RPMI8226 (cell line): ENCODE measurements around the gene CPLX1.
A peak's percentile ranks its signal among the peaks of the same experiment; 100 is the strongest.

Experiments
- DNase-seq: peaks from one replicate; pipeline ENCODE4 v3.0.0-alpha.2; 2015

Gene CPLX1

GRCh38 chr4:831483-831805 lies 5.5 kb upstream of the CPLX1 start:
- no peak for DNase-seq

GRCh38 chr4:830601-831482 lies 4.9 kb upstream of the CPLX1 start:
- no peak for DNase-seq

GRCh38 chr4:829761-830600 lies 4.1 kb upstream of the CPLX1 start:
- no peak for DNase-seq

GRCh38 chr4:829291-829690 lies 3.4 kb upstream of the CPLX1 start:
- no peak for DNase-seq

GRCh38 chr4:828641-829271 lies 2.8 kb upstream of the CPLX1 start:
- no peak for DNase-seq

GRCh38 chr4:827209-828081 lies 1.5 kb upstream of the CPLX1 start:
- DNase-seq = no peak

- DNase-seq = no peak
Measured at GRCh38 chr4:826508-827208, 729 bp upstream of the CPLX1 start.

GRCh38 chr4:825063-825970 lies 612 bp downstream of the CPLX1 start:
- peak; percentile 28 for DNase-seq

- no peak for DNase-seq
Measured at GRCh38 chr4:824461-825062, 1.4 kb downstream of the CPLX1 start.

- no peak for DNase-seq
Measured at GRCh38 chr4:823761-824460, 2.0 kb downstream of the CPLX1 start.

GRCh38 chr4:823176-823760 lies 2.7 kb downstream of the CPLX1 start:
- DNase-seq = no peak

- no peak for DNase-seq
Measured at GRCh38 chr4:822361-823175, 3.4 kb downstream of the CPLX1 start.

- no peak for DNase-seq
Measured at GRCh38 chr4:821631-822030, 4.3 kb downstream of the CPLX1 start.

GRCh38 chr4:821181-821591 lies 4.7 kb downstream of the CPLX1 start:
- DNase-seq = no peak

- DNase-seq = no peak
Measured at GRCh38 chr4:820230-821172, 5.4 kb downstream of the CPLX1 start.

- DNase-seq = no peak
Measured at GRCh38 chr4:819401-820229, 6.3 kb downstream of the CPLX1 start.
